GM13976 (cell line): Measurements from ENCODE around the gene LRSAM1.

ENCODE experiments used
- DNase-seq: peaks from one replicate; pipeline ENCODE4 v3.0.0; 2012; ENCODE audit warnings: low spot score
- in situ Hi-C: fragments of 300-500 bp; cut with MboI; formaldehyde crosslinking; loops from one replicate; pipeline ENCODE4 v1.12.0; 2022; ENCODE audit warnings: low sequenced_read_pairs, mixed read lengths, inconsistent platforms; ENCODE audit not compliant: unreplicated experiment
- TF ChIP-seq, protein P1 (sequence below): IDR thresholded peaks from 2 replicates; pipeline ENCODE4 v1.5.1; 2012; ENCODE audit warnings: borderline replicate concordance, mild to moderate bottlenecking; ENCODE audit not compliant: insufficient read depth; ENCODE audit errors: extremely low read depth, missing control alignments, control extremely low read depth

The LRSAM1 gene

DNA sequence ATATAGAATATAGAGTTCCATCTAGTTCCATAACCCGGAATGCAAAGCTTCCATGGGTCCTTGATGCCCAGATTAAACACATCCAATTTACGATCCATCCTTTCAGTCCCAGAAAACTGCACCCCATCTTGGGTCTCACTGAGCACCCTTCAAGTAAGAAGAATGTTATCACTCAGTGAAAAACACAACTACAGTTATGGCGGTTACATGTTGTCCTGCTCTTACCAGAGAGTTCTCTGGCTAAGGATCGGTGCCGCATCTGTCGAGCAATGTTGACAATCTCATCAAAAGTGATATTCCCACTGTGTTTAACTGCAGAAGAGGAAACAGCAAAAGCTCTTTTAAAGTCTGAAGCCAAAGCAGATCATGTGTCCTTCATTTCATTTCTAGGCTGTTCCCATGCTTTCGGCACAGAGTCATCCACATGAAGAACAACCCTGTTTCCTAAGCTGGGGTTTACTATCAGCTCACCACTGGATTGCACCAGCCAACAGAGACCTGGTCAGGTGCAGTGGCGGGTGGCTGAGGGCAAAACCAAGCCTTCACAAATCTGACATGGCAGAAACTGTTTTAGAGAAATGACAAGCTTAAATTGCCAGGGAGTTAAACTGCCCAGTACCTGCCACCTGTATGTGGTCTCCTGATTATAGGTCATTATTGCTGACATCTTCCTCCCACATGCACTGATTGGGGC is 3.1 kb upstream of the LRSAM1 start:
- in situ Hi-C loops, result no loop called here
- no peak for DNase-seq
- TF ChIP-seq, protein P1, sequence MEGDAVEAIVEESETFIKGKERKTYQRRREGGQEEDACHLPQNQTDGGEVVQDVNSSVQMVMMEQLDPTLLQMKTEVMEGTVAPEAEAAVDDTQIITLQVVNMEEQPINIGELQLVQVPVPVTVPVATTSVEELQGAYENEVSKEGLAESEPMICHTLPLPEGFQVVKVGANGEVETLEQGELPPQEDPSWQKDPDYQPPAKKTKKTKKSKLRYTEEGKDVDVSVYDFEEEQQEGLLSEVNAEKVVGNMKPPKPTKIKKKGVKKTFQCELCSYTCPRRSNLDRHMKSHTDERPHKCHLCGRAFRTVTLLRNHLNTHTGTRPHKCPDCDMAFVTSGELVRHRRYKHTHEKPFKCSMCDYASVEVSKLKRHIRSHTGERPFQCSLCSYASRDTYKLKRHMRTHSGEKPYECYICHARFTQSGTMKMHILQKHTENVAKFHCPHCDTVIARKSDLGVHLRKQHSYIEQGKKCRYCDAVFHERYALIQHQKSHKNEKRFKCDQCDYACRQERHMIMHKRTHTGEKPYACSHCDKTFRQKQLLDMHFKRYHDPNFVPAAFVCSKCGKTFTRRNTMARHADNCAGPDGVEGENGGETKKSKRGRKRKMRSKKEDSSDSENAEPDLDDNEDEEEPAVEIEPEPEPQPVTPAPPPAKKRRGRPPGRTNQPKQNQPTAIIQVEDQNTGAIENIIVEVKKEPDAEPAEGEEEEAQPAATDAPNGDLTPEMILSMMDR, result no peak

GRCh38 chr9:127449332-127449966 is 1.9 kb upstream of the LRSAM1 start:
- TF ChIP-seq, protein P1, result no peak
- DNase-seq, result no peak
- in situ Hi-C loops, result no loop called here

DNA sequence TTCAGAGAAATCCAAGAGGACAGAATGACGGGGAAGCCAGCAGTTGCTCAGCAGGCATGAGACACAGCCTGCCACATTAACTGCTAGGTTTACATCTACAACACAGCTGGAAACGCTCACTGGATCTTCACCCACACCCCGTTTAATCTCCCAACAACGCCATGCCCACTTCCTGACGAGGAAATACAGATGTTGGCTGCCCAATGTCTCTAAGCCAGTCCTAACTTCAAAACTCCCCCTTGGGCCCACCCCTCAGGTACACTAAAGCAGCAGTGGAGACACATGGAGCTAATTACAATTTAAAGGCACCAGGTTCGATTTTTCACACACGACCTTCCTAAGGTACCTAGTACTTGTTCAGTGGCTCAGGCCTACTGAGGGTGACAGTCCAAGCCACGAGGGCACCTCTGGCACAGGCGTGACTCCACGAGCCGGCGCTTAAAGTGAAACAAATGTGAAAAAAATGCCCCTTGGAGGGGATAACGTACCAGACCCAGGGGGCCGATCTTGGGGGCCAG is 1.0 kb upstream of the LRSAM1 start:
- in situ Hi-C loops, result no loop called here
- DNase-seq, result no peak
- TF ChIP-seq, protein P1, result no peak

GRCh38 chr9:127451608-127451857 is 223 bp downstream of the LRSAM1 start:
- in situ Hi-C loops, result no loop called here
- no peak for DNase-seq
- TF ChIP-seq, protein P1, result no peak

GRCh38 chr9:127451858-127452656 is 747 bp downstream of the LRSAM1 start:
- in situ Hi-C loops, result no loop called here
- TF ChIP-seq, protein P1, result no peak
- peak; percentile 74 for DNase-seq

DNA sequence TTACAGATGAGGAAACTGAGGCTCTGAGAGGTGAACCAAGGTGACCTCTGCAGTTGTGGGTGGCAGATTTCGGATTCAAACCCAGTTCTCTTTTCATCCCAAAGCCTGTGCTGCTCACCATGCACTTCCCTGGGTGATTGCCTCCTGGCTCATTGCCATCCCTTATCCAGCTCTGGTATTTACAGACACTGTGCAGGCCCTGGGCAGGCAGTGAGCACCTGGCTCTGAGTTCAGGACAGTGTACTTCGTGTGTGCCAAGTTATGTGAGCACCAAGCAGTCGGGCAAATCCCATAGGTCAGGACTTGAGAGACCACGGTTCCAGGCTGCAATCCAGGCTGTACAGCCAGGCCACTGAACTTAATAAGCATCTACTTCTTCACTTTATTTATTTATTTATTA is 1.4 kb downstream of the LRSAM1 start:
- in situ Hi-C loops, result no loop called here
- DNase-seq, result no peak

More for the DNA sequence above, 1.4 kb downstream of the LRSAM1 start:
- TF ChIP-seq, protein P1, result no peak
